IPS-18a (cell line): ENCODE results near the gene DSCAML1.

Experiments
- H3K27ac ChIP-seq: one replicate; pipeline ENCODE4 v1.5.1; 2013; ENCODE audit warnings: low read length
- H3K27me3 ChIP-seq: one replicate; pipeline ENCODE4 v1.6.1; 2013; ENCODE audit warnings: mild to moderate bottlenecking, low read length; ENCODE audit not compliant: control insufficient read depth, insufficient read depth
- H3K36me3 ChIP-seq: one replicate; pipeline ENCODE4 v1.6.1; 2013; ENCODE audit warnings: low read depth, low read length; ENCODE audit not compliant: control insufficient read depth
- H3K4me1 ChIP-seq: one replicate; pipeline ENCODE4 v1.6.1; 2013; ENCODE audit warnings: low read depth, low read length; ENCODE audit not compliant: control insufficient read depth
- H3K4me3 ChIP-seq: one replicate; pipeline ENCODE4 v1.5.1; 2013; ENCODE audit warnings: low read length
- H3K9ac ChIP-seq: one replicate; pipeline ENCODE4 v1.6.1; 2013; ENCODE audit warnings: mild to moderate bottlenecking, low read length, moderate library complexity
- H3K9me3 ChIP-seq: one replicate; pipeline ENCODE4 v1.6.1; 2013; ENCODE audit warnings: low read depth, low read length; ENCODE audit not compliant: control insufficient read depth

The DSCAML1 gene

DNA sequence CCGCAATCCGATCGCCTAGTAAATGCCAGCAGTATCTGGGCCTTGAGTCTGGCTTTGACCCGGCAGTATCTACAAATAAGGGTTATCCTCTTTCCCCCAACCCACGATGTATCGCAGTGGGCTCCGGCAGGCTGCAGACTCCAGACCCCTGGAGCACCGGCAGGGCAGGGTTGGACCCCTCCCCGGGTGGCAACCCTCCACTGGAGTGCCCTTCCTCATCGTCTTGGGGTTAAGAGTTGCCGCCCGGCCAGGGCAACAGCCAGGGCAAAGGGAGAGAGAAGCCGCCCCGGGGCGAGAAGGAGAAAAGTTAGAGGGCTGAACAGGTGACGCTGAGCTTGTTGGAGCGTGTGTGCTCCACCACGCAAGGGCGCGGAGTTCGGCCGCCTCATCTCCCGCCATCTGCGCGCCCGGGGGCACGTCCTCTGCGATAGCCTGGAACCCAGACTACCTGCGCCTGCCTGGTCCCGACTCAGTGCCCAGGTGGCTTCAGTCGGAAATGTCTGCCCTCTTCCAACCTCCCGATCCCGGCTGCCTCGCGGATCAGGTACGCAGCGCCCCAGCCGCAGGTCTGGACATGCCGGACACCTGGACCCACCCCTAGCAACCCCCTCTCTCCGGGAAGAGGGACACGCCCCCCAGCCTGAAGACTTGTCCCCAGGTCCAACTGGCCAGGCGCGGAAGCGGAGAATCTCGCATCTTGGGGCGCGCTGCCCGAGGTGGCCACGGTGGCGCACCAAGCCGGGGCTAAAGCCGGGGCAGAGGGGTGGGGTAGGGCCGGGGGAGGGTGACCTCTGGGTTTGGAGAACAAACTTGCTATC is 1.2 kb downstream of the DSCAML1 start:
- H3K36me3 ChIP-seq = no peaks in the 10 kb centered on the region
- H3K4me1 ChIP-seq = peaks cover 5% of the 10 kb centered on the region
- peak overlapping the region; percentile 55 for H3K4me3 ChIP-seq
- H3K9ac ChIP-seq = no peak overlapping the region
- peaks cover 73% of the 10 kb centered on the region for H3K27me3 ChIP-seq
- H3K27ac ChIP-seq = no peak overlapping the region
- no peaks in the 10 kb centered on the region for H3K9me3 ChIP-seq

DNA sequence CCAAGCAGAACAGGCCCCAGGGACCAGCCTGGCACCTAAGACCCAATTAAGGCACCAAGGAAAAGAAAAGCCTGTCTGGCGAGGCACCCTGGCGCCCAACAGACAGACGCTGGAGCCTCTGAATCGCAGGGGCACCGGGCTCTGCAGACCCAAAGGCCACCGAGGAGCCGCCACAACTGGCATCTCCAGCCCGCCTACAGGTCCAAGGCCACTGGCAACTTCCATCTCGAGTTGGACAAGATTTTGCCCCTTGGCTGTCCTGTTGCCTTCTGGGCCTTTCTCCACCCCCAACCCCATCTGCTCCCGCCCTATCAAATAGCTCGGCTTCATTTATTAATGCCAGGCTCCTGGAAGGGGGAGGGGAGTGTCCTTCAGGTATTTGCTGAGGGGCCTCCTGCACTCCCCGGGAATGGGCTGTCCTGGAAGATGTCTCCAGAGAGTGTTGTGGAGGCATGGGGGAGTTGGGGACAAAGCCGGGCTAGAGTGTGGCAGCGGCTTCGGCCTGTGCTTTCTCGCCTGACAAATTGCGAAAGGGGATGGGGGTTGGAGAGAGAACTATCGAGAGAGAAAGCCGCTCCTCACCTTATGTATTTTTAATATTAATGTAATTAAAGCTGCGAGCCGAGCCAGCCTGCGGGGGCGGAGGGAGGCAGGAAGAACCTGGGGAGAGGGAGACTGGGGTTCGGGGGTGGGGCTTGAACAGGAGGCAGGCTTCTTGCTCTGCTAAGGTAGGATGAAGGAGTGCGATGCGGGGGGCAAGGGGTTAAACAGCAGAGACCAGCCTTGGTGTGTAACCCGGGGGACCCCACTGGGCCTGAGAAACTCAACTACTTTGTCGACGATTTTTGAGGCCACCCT is 2.0 kb downstream of the DSCAML1 start:
- Histone ChIP-seq H3K9ac (no peak overlapping the region), H3K36me3 (no peaks in the 10 kb centered on the region), H3K27ac (no peak overlapping the region), H3K4me3 (peak overlapping the region; percentile 55), H3K9me3 (no peaks in the 10 kb centered on the region), H3K27me3 (peaks cover 73% of the 10 kb centered on the region), H3K4me1 (peaks cover 5% of the 10 kb centered on the region)

DNA sequence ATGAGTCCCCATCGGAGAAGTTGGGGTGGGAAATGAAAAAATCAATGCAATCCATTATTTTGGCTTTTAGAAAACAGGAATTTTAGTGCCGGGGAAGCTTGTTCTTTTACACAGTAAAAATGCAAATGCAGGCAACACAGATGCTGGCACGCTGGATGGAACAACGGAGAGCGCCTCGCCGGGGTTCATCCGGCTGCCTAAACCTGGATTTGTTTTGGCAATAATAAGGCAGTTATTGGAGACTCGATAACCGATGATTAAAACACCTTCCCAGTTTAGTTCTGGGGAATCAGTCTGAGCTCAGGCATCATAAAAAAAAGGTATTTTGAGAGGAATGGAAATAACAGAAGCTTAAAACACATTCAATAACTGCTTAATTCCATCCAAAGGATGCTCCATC is 2.9 kb downstream of the DSCAML1 start:
- no peaks in the 10 kb centered on the region for H3K9me3 ChIP-seq
- H3K36me3 ChIP-seq = no peaks in the 10 kb centered on the region
- no peak overlapping the region for H3K9ac ChIP-seq
- H3K27ac ChIP-seq = no peak overlapping the region
- H3K4me3 ChIP-seq = no peak overlapping the region
- peaks cover 66% of the 10 kb centered on the region for H3K27me3 ChIP-seq
- H3K4me1 ChIP-seq = peaks cover 5% of the 10 kb centered on the region

DNA sequence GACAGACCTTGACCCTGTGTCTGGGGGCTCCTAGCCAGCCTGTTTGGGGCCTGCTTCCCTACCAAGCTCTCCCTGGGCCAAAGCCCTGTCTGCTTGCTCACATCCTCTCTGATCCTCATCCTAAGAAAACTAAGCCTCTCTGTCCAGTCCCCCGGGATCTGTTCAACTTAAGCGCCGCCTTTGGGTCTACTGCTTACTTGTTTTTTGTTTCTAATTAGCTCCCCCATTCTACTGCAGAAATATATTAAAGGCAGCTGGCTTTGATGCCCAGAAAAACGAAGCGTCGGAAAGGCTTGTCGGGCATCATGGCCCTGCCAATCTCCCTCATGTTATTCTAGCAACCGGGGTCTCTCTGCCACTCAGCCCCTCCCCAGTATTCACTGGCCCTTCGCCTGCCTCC is 3.4 kb downstream of the DSCAML1 start:
- Histone ChIP-seq H3K27ac (no peak overlapping the region), H3K9ac (no peak overlapping the region), H3K9me3 (no peaks in the 10 kb centered on the region), H3K4me3 (no peak overlapping the region), H3K36me3 (no peaks in the 10 kb centered on the region), H3K27me3 (peaks cover 60% of the 10 kb centered on the region), H3K4me1 (peaks cover 5% of the 10 kb centered on the region)

DNA sequence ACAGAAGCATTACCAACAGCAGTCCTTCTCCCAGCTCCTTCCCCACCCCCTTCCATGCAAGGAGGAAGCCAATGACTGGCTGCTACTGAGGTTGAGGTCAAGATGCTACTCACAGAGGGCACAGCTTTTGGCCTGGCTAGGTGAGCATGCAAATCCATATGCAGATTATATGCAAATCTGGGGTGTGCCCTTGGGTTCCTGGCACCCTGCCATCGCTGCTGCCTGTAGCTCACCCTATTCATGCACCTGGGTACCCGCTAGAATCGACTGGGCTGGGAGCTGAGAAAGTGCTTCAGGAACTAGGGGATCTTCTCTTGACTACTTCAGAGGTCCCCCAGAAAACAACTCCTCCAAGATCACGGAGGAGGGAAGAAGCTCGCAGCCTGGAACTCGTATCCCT is 4.0 kb downstream of the DSCAML1 start:
- Histone ChIP-seq H3K9ac (no peak overlapping the region), H3K4me1 (peaks cover 5% of the 10 kb centered on the region), H3K27me3 (peaks cover 54% of the 10 kb centered on the region), H3K9me3 (no peaks in the 10 kb centered on the region), H3K27ac (no peak overlapping the region), H3K36me3 (no peaks in the 10 kb centered on the region), H3K4me3 (no peak overlapping the region)

DNA sequence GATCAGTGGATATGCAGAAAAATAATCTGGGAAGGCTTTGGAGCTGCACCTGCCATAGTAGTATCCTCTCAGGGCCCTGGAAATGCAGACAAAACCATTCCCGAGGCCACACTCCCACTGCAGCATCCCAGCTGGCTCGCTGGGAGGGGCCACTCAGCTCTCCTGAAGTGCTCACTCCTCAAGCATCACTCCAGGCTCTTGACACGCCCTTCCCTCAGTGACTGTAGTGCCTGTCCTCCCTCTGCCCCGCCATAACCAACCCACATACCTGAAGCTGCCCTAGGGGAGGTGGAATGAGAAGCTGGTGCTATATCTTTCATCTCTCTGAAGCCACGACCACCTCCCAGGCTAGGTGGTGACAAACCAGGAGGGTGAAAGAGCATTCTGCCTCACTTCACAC is 4.8 kb downstream of the DSCAML1 start:
- peaks cover 5% of the 10 kb centered on the region for H3K4me1 ChIP-seq
- no peak overlapping the region for H3K27ac ChIP-seq
- H3K36me3 ChIP-seq = no peaks in the 10 kb centered on the region
- no peaks in the 10 kb centered on the region for H3K9me3 ChIP-seq
- H3K27me3 ChIP-seq = peaks cover 47% of the 10 kb centered on the region
- no peak overlapping the region for H3K9ac ChIP-seq
- no peak overlapping the region for H3K4me3 ChIP-seq

DNA sequence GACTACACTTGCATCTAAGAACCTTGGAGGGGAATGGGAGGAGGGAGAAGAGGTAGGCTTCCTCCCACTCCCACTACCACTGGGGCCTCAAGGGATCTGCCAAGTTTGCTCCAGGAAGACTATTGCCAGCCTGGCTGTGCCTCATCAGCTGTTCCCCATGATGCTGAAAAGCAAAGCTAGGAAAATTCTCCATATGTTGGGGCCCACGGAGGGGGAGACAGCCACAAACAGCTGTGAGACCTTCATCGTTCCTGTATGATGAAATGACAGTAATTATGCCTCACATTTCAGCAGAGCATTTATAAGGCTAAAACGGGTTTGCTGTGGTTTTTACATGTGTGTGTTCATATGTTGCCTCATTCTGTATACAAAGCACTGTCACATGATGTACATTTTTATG is 6.7 kb downstream of the DSCAML1 start:
- no peak overlapping the region for H3K9ac ChIP-seq
- H3K36me3 ChIP-seq = no peaks in the 10 kb centered on the region
- no peak overlapping the region for H3K27ac ChIP-seq

DNA sequence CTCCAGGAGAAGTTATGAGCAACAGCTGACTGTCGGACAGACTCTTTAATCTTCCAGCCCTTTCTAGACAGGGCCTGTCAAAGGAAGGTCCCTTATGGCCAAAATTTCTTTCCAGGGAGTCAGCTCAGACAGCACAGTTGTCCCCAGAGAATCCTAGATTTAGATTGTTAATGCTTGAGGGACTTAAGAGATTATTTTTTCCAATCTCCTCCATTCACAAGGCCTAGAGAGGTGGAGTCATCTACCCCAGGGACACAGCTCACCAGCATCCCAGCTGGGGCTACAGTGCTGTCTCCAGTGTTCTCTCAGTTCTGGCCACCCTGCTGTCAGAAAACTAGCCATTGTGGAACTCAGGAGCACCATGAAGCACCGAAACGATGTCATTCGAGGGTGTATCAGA is 7.8 kb downstream of the DSCAML1 start:
- Histone ChIP-seq H3K27ac (no peak overlapping the region), H3K36me3 (no peaks in the 10 kb centered on the region), H3K4me3 (no peak overlapping the region), H3K9me3 (no peaks in the 10 kb centered on the region), H3K4me1 (no peaks in the 10 kb centered on the region), H3K27me3 (peaks cover 17% of the 10 kb centered on the region), H3K9ac (no peak overlapping the region)

More for the DNA sequence above, 6.7 kb downstream of the DSCAML1 start:
- H3K9me3 ChIP-seq = no peaks in the 10 kb centered on the region
- no peaks in the 10 kb centered on the region for H3K4me1 ChIP-seq
- peaks cover 27% of the 10 kb centered on the region for H3K27me3 ChIP-seq
- H3K4me3 ChIP-seq = no peak overlapping the region

DNA sequence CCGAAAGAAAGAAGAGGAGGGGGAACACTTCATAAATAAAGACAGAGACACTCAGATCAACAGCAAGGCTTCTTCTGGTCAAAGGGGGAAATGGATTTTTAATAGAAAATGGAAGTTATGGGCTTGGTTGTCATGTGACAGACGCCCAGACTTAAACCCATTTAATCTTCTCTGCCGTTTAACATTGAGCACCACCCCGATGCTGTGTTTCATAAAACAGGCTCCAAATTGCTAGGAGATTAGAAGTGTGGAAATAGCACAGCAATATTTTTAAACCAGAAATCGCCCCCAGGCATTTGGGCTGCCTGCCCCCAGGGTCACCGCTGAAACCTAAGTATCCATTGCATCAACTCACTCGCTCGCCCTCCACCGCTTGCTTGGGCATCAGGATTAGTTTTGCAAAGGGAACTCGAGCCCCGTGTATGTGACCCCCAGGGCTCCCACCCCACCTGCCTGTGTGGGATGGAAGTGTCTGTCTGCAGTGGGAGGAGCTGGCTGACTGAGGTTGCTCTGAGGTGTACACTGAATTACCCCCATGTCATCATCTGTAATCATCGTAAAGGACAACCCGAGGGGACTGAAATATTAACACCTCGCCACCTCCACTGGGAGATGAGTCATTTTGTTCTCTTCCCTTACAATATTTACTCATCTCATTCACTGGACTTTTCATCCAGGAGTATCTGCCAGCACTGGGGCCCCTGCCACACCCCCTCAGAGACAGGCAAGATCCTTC is 10.7 kb downstream of the DSCAML1 start:
- Histone ChIP-seq H3K9ac (no peak overlapping the region), H3K27ac (no peak overlapping the region), H3K36me3 (no peaks in the 10 kb centered on the region), H3K4me3 (no peak overlapping the region), H3K27me3 (no peaks in the 10 kb centered on the region), H3K4me1 (no peaks in the 10 kb centered on the region), H3K9me3 (no peaks in the 10 kb centered on the region)

DNA sequence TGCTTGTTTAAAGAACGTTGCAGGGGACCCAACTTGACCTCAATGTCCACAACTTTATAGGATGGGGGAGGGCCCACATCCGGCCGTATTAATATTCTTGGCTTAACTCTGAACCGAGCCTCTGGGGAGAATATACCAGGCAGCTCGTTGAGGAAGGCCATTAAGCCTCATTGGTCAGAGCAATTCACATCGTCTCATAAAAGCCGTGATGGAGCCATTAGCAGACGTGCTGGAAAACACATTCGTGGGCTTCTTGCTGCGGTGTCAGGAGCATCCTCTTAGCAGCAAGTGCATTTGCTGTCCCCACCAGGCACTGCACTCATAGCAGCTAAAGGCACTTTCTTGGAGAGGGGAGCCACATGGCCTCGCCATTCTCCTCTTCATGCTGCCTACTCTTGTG is 14.9 kb downstream of the DSCAML1 start:
- Histone ChIP-seq H3K27me3 (no peaks in the 10 kb centered on the region), H3K9me3 (no peaks in the 10 kb centered on the region), H3K4me1 (no peaks in the 10 kb centered on the region)

DNA sequence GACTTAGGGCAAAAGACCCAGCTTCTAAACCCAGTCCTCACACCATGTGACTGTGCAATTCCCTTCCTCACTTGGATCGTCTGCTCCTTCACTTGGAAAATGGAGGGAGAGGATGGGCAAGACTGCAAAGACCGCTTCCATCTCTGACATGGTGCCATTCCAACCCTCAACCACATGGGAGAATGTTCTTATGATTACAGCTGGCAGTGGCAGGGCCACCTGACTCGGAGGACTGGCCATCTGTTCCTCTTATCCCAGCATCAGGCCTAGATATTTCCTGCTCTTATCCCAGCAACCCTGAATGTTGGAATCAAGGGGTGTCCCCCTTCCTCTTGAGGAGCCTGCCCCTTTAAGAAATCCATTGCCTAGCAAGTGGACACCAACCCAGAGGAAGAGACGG is 15.4 kb downstream of the DSCAML1 start:
- no peaks in the 10 kb centered on the region for H3K27me3 ChIP-seq
- H3K36me3 ChIP-seq = no peaks in the 10 kb centered on the region
- H3K4me3 ChIP-seq = no peak overlapping the region
- H3K4me1 ChIP-seq = no peaks in the 10 kb centered on the region
- no peaks in the 10 kb centered on the region for H3K9me3 ChIP-seq
- no peak overlapping the region for H3K27ac ChIP-seq
- H3K9ac ChIP-seq = no peak overlapping the region

More for the DNA sequence above, 14.9 kb downstream of the DSCAML1 start:
- Histone ChIP-seq H3K4me3 (no peak overlapping the region), H3K9ac (no peak overlapping the region), H3K27ac (no peak overlapping the region), H3K36me3 (no peaks in the 10 kb centered on the region)
